ENCODE results near the gene CCDC188. TPM values are rescaled to one million over a fixed set of nuclear protein-coding genes. Genes with fewer than 3 reads are reported as not detected.

The CCDC188 gene
- total and polyA plus RNA-seq, 9 of the 15 experiments (the other 6 are each of a cell fraction or from before 2014, with no cell fraction given) = not detected

DNA sequence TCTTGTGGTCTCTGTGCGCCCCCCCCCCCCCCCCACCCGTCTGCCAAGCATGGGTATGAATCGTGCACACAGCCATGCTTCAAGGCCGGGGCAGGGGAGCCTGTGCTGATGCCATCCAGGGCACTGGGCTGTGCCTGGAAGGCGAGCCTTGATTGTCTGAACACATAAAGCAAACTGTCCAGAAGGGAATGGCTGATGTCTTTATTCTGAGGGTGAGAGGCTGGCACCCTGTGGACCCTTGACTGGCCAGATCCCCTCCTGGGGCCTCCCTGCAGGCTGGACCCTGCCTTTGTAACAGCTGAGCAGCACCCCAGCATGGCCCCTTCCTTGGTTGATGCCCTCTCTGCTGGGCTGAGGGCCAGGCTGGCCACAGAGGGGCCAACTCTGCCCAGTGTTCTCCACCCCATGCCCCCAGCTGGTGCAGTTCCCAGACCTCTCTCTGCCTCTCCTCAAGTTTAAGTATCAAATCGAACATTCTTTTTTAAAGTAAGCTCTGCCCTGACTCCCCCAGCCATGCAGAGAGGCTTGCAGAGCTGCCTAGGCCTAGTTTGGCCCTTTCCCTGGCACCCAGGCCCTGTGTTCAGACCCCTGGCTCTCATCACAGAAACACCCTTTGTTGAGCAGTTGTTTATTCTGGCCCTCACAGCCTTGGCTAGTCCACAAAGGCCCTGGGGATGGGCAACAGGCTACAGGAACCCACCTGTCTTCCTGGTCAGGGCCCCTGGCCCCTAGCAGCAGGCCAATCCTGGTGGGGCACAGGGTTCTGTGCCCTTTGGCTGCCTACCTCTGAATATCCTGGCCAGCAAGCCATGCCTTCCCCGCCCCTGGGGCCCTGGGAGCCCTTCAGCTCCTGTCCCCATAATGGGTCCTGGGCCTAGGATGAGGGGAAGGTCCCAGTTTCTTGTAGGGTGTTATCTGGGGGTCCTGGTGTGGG is 38.9 kb downstream of the CCDC188 start (continued):
- peak; percentile 9; the same call in 1 of the 2 replicates for TF ChIP-seq NKRF (IDR thresholded peaks at IDR 0.05; ENCODE audit: borderline replicate concordance)
- peak in 1 of 2 experiments; percentile 15; a peak in 1 of 4 replicates for TF ChIP-seq RCOR1 (IDR thresholded peaks at IDR 0.05; ENCODE audit: borderline replicate concordance in 1 of 2, low read depth in 2 of 2, low read length in 2 of 2)
- TF ChIP-seq ZFP1 (CRISPR knock-in tag; IDR thresholded peaks at IDR 0.05) = peak; percentile 70
- TF ChIP-seq, protein P1, sequence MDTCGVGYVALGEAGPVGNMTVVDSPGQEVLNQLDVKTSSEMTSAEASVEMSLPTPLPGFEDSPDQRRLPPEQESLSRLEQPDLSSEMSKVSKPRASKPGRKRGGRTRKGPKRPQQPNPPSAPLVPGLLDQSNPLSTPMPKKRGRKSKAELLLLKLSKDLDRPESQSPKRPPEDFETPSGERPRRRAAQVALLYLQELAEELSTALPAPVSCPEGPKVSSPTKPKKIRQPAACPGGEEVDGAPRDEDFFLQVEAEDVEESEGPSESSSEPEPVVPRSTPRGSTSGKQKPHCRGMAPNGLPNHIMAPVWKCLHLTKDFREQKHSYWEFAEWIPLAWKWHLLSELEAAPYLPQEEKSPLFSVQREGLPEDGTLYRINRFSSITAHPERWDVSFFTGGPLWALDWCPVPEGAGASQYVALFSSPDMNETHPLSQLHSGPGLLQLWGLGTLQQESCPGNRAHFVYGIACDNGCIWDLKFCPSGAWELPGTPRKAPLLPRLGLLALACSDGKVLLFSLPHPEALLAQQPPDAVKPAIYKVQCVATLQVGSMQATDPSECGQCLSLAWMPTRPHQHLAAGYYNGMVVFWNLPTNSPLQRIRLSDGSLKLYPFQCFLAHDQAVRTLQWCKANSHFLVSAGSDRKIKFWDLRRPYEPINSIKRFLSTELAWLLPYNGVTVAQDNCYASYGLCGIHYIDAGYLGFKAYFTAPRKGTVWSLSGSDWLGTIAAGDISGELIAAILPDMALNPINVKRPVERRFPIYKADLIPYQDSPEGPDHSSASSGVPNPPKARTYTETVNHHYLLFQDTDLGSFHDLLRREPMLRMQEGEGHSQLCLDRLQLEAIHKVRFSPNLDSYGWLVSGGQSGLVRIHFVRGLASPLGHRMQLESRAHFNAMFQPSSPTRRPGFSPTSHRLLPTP (IDR thresholded peaks at IDR 0.05; ENCODE audit: borderline replicate concordance, extremely low read depth, insufficient read length) = no peak
- TF ChIP-seq, protein P2, sequence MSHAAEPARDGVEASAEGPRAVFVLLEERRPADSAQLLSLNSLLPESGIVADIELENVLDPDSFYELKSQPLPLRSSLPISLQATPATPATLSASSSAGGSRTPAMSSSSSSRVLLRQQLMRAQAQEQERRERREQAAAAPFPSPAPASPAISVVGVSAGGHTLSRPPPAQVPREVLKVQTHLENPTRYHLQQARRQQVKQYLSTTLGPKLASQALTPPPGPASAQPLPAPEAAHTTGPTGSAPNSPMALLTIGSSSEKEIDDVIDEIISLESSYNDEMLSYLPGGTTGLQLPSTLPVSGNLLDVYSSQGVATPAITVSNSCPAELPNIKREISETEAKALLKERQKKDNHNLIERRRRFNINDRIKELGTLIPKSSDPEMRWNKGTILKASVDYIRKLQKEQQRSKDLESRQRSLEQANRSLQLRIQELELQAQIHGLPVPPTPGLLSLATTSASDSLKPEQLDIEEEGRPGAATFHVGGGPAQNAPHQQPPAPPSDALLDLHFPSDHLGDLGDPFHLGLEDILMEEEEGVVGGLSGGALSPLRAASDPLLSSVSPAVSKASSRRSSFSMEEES (CRISPR knock-in tag; IDR thresholded peaks at IDR 0.05) = 0 out of 2 replicates have a peak, but pooled peaks have one; percentile 4
